Fibroblast of lung (primary cell): Measurements from ENCODE around the gene LENG1. TPM values are rescaled to one million over a fixed set of nuclear protein-coding genes. Genes with fewer than 3 reads are reported as not detected.

Experiments used
- DNase-seq, 2 donors: peaks; one replicate each; pipeline versions ENCODE4 v3.0.0 to v3.0.0-alpha.2; 2010; ENCODE audit warnings: low read depth in 2 of 2
- H2AFZ ChIP-seq: 2 replicates; pipeline ENCODE4 v1.5.1; 2012; ENCODE audit warnings: low read length, control low read depth, inconsistent platforms
- H3K27ac ChIP-seq: 2 replicates; pipeline ENCODE4 v1.5.1; 2011; ENCODE audit warnings: low read length, control low read depth; ENCODE audit not compliant: insufficient read depth
- H3K27me3 ChIP-seq: 2 replicates; pipeline ENCODE4 v1.5.1; 2011; ENCODE audit warnings: mild to moderate bottlenecking, low read length; ENCODE audit not compliant: control insufficient read depth, insufficient read depth
- H3K36me3 ChIP-seq: 2 replicates; pipeline ENCODE4 v1.5.1; 2011; ENCODE audit warnings: low read length; ENCODE audit not compliant: control insufficient read depth, insufficient read depth
- H3K4me1 ChIP-seq: 2 replicates; pipeline ENCODE4 v1.5.1; 2011; ENCODE audit warnings: low read length; ENCODE audit not compliant: control insufficient read depth, insufficient read depth; ENCODE audit errors: extremely low read depth
- H3K4me2 ChIP-seq: 2 replicates; pipeline ENCODE4 v1.5.1; 2011; ENCODE audit warnings: low read length, control low read depth; ENCODE audit not compliant: insufficient read depth; ENCODE audit errors: extremely low read depth
- H3K4me3 ChIP-seq, 4 experiments: fragments of 200-600 bp in 1 of 4; sonication (generic) in 1 of 4; replicated peaks in 1 of 4; 2 replicates each; pipeline ENCODE4 v1.5.1; 2011 to 2016; ENCODE audit warnings: low read length in 4 of 4, low read depth in 3 of 4, mild to moderate bottlenecking in 3 of 4, control low read depth in 2 of 4, inconsistent platforms in 1 of 4, mixed read lengths in 1 of 4; ENCODE audit not compliant: insufficient read depth in 1 of 4; ENCODE audit errors: control extremely low read depth in 1 of 4
- H3K79me2 ChIP-seq: 2 replicates; pipeline ENCODE4 v1.5.1; 2012; ENCODE audit warnings: mild to moderate bottlenecking, low read length, inconsistent platforms; ENCODE audit not compliant: control insufficient read depth, insufficient read depth
- H3K9ac ChIP-seq: 2 replicates; pipeline ENCODE4 v1.5.1; 2011; ENCODE audit warnings: mild to moderate bottlenecking, low read length, control low read depth; ENCODE audit not compliant: insufficient read depth
- H3K9me3 ChIP-seq: 2 replicates; pipeline ENCODE4 v1.5.1; 2012; ENCODE audit warnings: low read depth, low read length; ENCODE audit not compliant: control insufficient read depth, insufficient read depth
- H4K20me1 ChIP-seq: 2 replicates; pipeline ENCODE4 v1.5.1; 2011; ENCODE audit warnings: low read length; ENCODE audit not compliant: control insufficient read depth, insufficient read depth; ENCODE audit errors: extremely low read depth
- CTCF ChIP-seq, 2 donors: IDR thresholded peaks in 1 of 2; conservative IDR thresholded peaks in 1 of 2; 1 replicate in 1 of 2; 2 replicates in 1 of 2; pipeline ENCODE4 v1.5.1; 2011 to 2012; ENCODE audit warnings: low read length in 2 of 2, control low read depth in 1 of 2, inconsistent platforms in 1 of 2, low read depth in 1 of 2, mild to moderate bottlenecking in 1 of 2
- EZH2 ChIP-seq: IDR thresholded peaks from 2 replicates; pipeline ENCODE4 v1.5.1; 2012; ENCODE audit warnings: low read length, control low read depth, mild to moderate bottlenecking; ENCODE audit errors: missing control alignments
- polyA plus RNA-seq, 2 donors: library from polyadenylated mRNA; depleted of rRNA in 1 of 2; stranded (reverse) in 1 of 2; unstranded in 1 of 2; fragments of >200 nt; gene quantifications; 2 replicates each; pipeline ENCODE4 v1.2.1, GENCODE V29; 2011 to 2012; ENCODE audit warnings: missing spikeins in 1 of 2
- total RNA-seq: library from RNA; depleted of rRNA; stranded (reverse); fragments of >200 nt; gene quantifications from 2 replicates; pipeline ENCODE4 v1.2.1, GENCODE V29; 2014

LENG1 gene
- total and polyA plus RNA-seq, 2 donors (not counting 1 experiment from before 2014, with no cell fraction given) = 3.2 to 7.3 TPM

GRCh38 chr19:54142166-54142780 is 17.2 kb downstream of the LENG1 start:
- TF ChIP-seq EZH2 = no peak
- TF ChIP-seq CTCF (conservative IDR thresholded peaks at IDR 0.05 in 1 of 2, IDR thresholded peaks at IDR 0.05 in 1 of 2; ENCODE audit: low read depth in 1 of 2, low read length in 2 of 2) = no peak
- Histone ChIP-seq H4K20me1 (no peaks in the 10 kb centered on the region), H3K9me3 (no peaks in the 10 kb centered on the region), H3K4me1 (peaks cover 13% of the 10 kb centered on the region), H3K9ac (no peak overlapping the region), H3K27me3 (no peaks in the 10 kb centered on the region), H3K27ac (peak overlapping the region; percentile 51), H3K79me2 (peaks cover 52% of the 10 kb centered on the region), H3K4me2 (no peak overlapping the region), H3K4me3 (no peak overlapping the region), H3K36me3 (peaks cover 39% of the 10 kb centered on the region), H2AFZ (no peak overlapping the region)
- DNase-seq = peak in 1 of 2 donors; percentile 29

- H3K9ac ChIP-seq = no peak overlapping the region
- no peak overlapping the region for H2AFZ ChIP-seq
- TF ChIP-seq EZH2 (no peak), CTCF (conservative IDR thresholded peaks at IDR 0.05 in 1 of 2, IDR thresholded peaks at IDR 0.05 in 1 of 2; ENCODE audit: low read depth in 1 of 2, low read length in 2 of 2) (no peak)
- H3K27me3 ChIP-seq = no peaks in the 10 kb centered on the region
- peak in 1 of 2 donors; percentile 13 for DNase-seq
- peak overlapping the region in 1 of 4 experiments; percentile 12 for H3K4me3 ChIP-seq
- peak overlapping the region; percentile 57 for H3K27ac ChIP-seq
- H4K20me1 ChIP-seq = no peaks in the 10 kb centered on the region
- H3K4me2 ChIP-seq = no peak overlapping the region
- H3K79me2 ChIP-seq = peaks cover 52% of the 10 kb centered on the region
- H3K36me3 ChIP-seq = peaks cover 31% of the 10 kb centered on the region
- peaks cover 13% of the 10 kb centered on the region for H3K4me1 ChIP-seq
- H3K9me3 ChIP-seq = no peaks in the 10 kb centered on the region
Observed at GRCh38 chr19:54141356-54141755, 18.2 kb downstream of the LENG1 start.

- Histone ChIP-seq H3K27ac (peak overlapping the region; percentile 90), H3K9me3 (no peaks in the 10 kb centered on the region), H2AFZ (no peak overlapping the region), H3K4me3 (peak overlapping the region; percentile 51 to 82 (median 66)), H4K20me1 (no peaks in the 10 kb centered on the region), H3K79me2 (peaks cover 52% of the 10 kb centered on the region), H3K4me2 (peak overlapping the region; percentile 86), H3K36me3 (peaks cover 12% of the 10 kb centered on the region), H3K27me3 (no peaks in the 10 kb centered on the region), H3K4me1 (peaks cover 17% of the 10 kb centered on the region), H3K9ac (peak overlapping the region; percentile 97)
- TF ChIP-seq CTCF (conservative IDR thresholded peaks at IDR 0.05 in 1 of 2, IDR thresholded peaks at IDR 0.05 in 1 of 2; ENCODE audit: low read depth in 1 of 2, low read length in 2 of 2) (no peak), EZH2 (no peak)
- DNase-seq = no peak
Observed at GRCh38 chr19:54138489-54139256, 20.8 kb downstream of the LENG1 start.
